SW 1271 (cell line): ENCODE results near the gene GLI3.
A peak's percentile ranks its signal among the peaks of the same experiment; 100 is the strongest.

Experiments used
- DNase-seq, 2 experiments: peaks; one replicate each; lab custom pipeline; 2025; lab: John Stamatoyannopoulos, UW

Gene GLI3

DNA sequence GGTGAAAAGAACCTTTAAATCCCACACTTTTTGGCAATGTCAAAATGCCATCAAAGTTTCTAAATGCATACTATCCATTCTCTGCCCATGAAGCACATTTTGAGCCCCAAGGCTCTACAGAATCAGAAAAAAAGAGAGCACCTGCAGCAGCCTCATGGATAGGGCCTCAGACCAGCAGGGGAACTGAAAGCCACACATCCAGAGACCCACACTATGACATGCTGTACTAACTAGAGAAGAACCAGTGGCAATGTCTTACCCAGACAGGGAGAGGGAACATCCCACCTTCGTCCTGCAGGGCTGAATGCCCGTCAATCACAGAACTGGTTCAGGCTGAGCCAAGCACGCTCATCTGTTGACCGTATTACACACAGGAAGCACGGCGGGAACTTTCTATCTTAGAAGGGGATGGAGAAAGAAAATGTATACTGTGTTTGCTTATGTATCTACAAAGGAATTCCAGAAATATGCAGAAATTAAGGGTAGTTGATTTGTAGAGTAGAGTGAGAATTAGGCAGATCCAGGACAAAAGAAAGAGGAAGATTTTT is 237.2 kb downstream of the GLI3 start:
- DNase-seq, result no peak

DNA sequence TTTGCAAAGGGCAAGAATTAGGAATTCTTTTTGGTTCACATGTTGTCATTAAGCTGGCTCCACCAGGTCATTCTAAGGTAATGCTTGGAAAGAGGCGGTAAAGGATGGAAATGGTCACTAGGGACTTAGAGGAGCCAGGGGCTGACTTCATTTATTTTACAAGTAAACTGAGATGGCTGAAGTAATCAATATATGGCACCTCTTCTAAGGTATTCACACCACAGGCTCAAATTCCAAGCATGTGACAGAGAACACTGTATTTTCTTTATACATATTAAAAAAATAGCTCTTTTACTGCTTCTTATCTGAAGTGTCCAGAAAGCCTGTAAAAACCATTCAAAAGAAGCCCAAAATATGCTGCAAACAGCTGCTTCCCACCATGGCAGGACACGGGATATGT is 239.0 kb downstream of the GLI3 start:
- DNase-seq, result no peak

DNA sequence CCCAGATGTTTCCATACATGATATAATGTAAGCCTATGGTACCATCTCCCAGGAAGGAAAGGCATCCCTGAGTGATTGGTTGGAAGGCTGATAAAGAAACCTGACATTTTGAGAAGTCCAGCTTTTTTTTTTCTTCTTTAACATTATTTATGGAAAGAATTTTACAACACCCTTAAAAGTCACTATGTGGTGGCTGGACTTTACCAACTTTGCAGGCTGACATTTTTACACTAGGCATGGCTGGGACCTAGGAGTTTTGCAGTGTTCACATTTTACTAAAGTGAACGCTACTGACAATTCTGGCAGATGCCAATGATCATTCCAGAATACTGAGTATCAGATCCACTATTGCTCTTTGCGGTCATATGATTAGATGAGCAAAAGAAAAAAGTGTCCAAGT is 239.9 kb downstream of the GLI3 start:
- DNase-seq, result no peak

- DNase-seq, result no peak
Observed at GRCh38 chr7:41996381-41997035, 240.5 kb downstream of the GLI3 start.

DNA sequence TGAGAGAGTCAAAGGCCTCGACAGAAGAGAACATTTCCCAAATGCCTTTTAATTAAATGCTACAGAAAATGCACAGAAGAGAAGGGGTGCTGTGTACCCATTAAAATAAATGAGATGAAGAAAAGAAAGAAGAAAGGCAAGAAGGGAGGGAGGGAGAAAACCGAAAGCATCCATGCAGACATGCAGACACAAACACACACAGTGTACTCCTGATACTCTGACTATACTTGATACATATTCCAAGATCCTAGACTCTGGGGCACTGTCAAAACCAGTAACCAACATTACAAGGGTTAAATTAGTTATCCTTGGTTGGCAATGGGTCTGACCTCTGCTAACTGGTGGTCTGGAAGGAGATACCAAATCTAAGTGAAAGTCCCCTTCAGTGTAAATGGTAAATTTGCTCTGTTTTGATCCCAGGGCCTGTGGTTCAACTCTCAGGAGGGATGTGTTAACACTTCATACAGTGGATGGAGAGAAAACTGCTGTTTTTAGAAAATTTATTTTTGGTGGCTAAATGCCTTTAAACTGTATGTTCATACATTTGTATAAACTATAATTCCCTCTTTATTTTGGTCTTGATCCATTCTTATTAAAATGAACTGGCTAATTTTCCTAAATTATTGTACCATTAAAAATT is 241.3 kb downstream of the GLI3 start:
- DNase-seq, result no peak

GRCh38 chr7:41994746-41995110 is 242.3 kb downstream of the GLI3 start:
- DNase-seq, result no peak

GRCh38 chr7:41994036-41994745 is 242.8 kb downstream of the GLI3 start:
- DNase-seq, result no peak

GRCh38 chr7:41992881-41993867 is 243.8 kb downstream of the GLI3 start:
- DNase-seq, result no peak

- no peak for DNase-seq
Observed at GRCh38 chr7:41984888-41985287, 252.1 kb downstream of the GLI3 start.

- DNase-seq, result no peak
Observed at GRCh38 chr7:41981046-41982040, 255.7 kb downstream of the GLI3 start.

DNA sequence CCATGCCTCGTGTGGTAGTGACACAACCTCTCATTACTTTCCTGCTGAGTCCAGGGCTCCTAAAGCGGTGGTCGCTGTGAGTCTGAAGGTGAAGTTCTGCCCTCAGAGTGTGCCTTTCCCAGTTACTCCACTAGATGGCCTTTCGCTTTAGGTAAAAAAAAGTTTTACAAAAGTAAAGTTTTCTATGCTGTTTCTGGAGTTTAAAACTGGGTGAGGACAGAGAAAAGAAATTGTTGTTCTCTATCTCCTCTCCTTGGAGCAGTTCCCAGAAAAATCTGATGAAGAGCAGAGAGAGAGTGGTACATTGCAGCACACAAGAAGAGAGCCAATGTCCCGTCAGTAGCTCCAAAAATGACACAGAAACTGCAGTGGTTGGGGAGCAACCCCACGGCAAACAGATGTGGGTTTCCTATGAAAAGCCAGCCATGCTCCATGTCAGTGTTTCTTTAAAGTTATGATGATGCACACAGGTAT is 257.1 kb downstream of the GLI3 start:
- peak in 1 of 2 experiments; percentile 20 for DNase-seq

GRCh38 chr7:41978858-41979257 is 258.2 kb downstream of the GLI3 start:
- no peak for DNase-seq

DNA sequence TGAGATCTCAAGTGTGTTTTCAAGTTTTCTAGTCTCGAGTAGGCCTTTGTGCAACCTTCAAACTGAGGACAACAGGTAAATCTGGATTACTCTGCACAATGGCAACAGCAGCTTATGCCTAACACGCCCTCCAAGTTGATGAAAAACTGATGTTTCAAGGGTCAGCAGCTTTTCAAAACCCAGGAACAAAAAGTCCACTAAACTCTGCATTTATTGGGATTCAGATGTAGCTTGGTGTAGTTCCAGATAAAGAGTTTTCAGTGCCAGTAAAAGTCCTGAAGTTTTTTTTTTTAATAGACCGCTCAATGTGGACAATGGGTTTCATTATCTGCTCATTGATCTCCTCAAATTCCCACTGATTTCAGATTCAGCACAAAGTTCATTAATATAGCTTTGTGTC is 259.3 kb downstream of the GLI3 start:
- DNase-seq, result no peak

GRCh38 chr7:41977151-41977651 is 259.8 kb downstream of the GLI3 start:
- DNase-seq, result peak; percentile 4 to 42

DNA sequence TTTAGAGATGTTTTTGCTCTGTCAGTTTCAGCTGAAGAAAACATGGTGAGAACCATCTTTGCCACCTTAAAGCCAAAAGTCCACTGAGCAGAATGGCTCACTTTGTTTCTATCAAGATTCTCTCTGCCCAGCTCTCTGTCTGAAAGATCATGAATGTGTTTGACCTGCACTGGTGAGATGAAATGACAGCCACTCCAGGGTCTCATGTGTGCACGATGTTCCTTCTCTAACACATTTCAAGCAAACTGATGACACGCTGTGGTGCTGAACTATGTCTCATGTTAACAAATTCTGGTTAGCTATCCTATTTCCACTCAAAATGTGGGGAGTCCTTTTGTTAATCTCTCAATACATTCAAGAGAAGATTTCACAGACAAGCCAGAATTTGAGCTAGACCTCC is 260.6 kb downstream of the GLI3 start:
- no peak for DNase-seq

GRCh38 chr7:41975849-41976248 is 261.2 kb downstream of the GLI3 start:
- DNase-seq, result no peak

DNA sequence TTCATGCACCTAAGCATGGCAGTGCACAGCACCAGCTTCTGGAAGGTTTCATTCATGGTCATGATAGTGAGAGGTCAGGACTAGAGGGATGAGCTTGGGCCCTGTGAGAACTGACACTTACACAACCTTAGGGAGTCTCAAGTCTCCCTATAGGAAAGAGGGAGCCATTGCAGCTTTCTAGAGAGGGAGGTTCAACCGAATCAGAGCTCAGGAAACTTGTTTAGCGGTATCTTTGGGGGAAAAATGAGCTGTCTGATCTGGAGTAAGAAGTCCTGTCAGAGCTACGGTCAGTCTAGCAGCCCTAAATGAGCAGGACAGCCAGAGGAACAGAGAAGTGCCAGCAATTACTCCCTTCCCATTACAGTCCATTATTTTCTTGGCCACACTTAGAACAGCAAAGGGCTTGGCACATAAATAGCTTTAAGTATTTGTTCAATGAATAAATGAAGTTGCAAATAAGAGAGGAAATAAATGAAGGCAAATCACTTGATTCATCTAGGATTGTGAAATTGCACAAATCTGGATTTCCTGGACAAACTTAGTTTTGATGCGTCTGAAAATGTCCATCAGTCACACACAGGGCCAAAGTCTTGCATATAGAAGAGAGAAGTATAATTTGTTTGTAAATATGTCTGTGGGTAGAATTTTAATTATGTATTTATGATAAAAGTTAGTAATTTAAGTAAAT is 262.0 kb downstream of the GLI3 start:
- DNase-seq, result no peak

GRCh38 chr7:41973202-41973730 is 263.7 kb downstream of the GLI3 start:
- DNase-seq, result no peak

DNA sequence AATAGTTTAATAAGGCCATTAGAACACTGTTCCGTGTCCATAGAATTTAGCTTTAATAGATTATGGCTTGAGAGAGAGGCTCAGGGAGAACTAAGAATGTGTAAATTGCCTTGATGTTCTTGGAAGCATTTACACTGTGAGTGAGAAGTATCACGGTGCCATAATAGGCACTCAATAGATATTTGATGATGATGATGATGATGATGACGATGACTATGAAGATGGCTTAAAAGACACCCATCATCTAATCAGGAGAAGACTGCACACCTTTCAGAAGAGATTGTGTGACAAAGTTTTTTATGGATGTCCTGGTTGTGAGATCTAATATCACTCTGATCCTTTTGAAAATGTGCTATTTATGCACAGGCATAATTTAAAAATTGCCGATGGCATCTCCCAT is 264.2 kb downstream of the GLI3 start:
- no peak for DNase-seq
